DOHH2 (cell line): ENCODE measurements around the gene TTLL10.

Experiments
- CTCF ChIP-seq: fragments of 200-600 bp; sonication (generic); IDR thresholded peaks from one replicate; pipeline ENCODE4 v1.5.1; 2014; ENCODE audit warnings: antibody characterized with exemption, mild to moderate bottlenecking, low read depth, low read length; ENCODE audit not compliant: poor library complexity, severe bottlenecking
- EZH2phosphoT487 ChIP-seq: fragments of 200-600 bp; sonication (generic); IDR thresholded peaks from 2 replicates; pipeline ENCODE4 v1.6.1; 2017; ENCODE audit warnings: borderline replicate concordance, mild to moderate bottlenecking, antibody characterized with exemption, low read length, moderate library complexity, mixed read lengths

- no peak for TF ChIP-seq CTCF
- no peak for TF ChIP-seq EZH2phosphoT487
These were observed 1.8 kb downstream of the TTLL10 start for GRCh38 chr1:1175221-1176062.
